Measurements from ENCODE around the gene RSPO1.

The RSPO1 gene

GRCh38 chr1:37564892-37565291, 69.8 kb downstream of the RSPO1 start:
- TF ChIP-seq CTCF (IDR thresholded peaks at IDR 0.05; ENCODE audit: low read depth, low read length) = no peak
- in situ Hi-C loops (cut with HindIII; ENCODE audit: low sequenced_read_pairs) = no loop called here
- no peak overlapping the region for H3K4me3 ChIP-seq (ENCODE audit: low read depth, low read length)
- DNase-seq (ENCODE audit: low read depth, low spot score) = no peak

GRCh38 chr1:37562984-37563383, 71.7 kb downstream of the RSPO1 start:
- DNase-seq (ENCODE audit: low read depth, low spot score) = no peak
- in situ Hi-C loops (cut with HindIII; ENCODE audit: low sequenced_read_pairs) = no loop called here
- TF ChIP-seq CTCF (IDR thresholded peaks at IDR 0.05; ENCODE audit: low read depth, low read length) = no peak
- H3K4me3 ChIP-seq (ENCODE audit: low read depth, low read length) = no peak overlapping the region
